ENCODE measurements around the gene ADCY9.

DNA sequence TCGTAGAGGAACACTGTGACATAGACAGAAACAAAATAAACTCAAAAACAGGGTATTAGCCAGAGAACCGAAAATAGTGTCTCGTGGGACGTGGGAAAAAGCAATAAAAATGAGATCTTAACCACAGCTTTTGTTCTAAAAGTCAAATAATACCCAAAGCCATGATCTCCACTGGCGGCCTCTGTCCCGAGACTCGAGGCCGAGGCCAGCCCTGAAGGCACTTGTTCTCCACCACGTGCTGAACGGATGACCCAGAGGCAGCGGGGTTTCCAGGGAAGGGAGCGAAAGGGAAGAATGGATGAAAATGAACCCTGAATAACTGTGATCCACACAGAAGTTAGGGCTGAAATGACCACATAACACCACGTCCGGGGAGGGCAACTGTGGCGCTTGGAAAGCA is 150.9 kb downstream of the ADCY9 start:
- TF ChIP-seq POLR2A (IDR thresholded peaks at IDR 0.05) = no peak
- TF ChIP-seq, protein P1, sequence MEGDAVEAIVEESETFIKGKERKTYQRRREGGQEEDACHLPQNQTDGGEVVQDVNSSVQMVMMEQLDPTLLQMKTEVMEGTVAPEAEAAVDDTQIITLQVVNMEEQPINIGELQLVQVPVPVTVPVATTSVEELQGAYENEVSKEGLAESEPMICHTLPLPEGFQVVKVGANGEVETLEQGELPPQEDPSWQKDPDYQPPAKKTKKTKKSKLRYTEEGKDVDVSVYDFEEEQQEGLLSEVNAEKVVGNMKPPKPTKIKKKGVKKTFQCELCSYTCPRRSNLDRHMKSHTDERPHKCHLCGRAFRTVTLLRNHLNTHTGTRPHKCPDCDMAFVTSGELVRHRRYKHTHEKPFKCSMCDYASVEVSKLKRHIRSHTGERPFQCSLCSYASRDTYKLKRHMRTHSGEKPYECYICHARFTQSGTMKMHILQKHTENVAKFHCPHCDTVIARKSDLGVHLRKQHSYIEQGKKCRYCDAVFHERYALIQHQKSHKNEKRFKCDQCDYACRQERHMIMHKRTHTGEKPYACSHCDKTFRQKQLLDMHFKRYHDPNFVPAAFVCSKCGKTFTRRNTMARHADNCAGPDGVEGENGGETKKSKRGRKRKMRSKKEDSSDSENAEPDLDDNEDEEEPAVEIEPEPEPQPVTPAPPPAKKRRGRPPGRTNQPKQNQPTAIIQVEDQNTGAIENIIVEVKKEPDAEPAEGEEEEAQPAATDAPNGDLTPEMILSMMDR (IDR thresholded peaks at IDR 0.05) = no peak
